PC-3 (cell line): ENCODE measurements around the gene TEKT3. TPM values are rescaled to one million over a fixed set of nuclear protein-coding genes. Genes with fewer than 3 reads are reported as not detected.

Experiments used
- ATAC-seq: fragments of 200-7000 bp; cut with Tn5 transposase; 2 replicates; pipeline ENCODE4 v1.9.1; 2020; ENCODE audit warnings: mild to moderate bottlenecking, moderate library complexity
- BruUV-seq: library from RNA; stranded (reverse); fragments of 400-500 nt; replicated peaks from 2 replicates; lab custom pipeline; 2021; lab: Mats Ljungman, UMichigan
- CTCF ChIA-PET: fragments of 300-600 bp; sonication (Branson Sonifier 250); formaldehyde crosslinking; loops from one replicate; lab custom pipeline; 2022; ENCODE audit warnings: antibody characterized with exemption; lab: Charles Lee
- POLR2A ChIA-PET: fragments of 300-600 bp; sonication (Branson Sonifier 250); formaldehyde crosslinking; loops from one replicate; lab custom pipeline; 2022; ENCODE audit warnings: antibody characterized with exemption; ENCODE audit not compliant: unreplicated experiment; lab: Charles Lee
- DNase-seq: peaks from one replicate; pipeline ENCODE4 v3.0.0-alpha.2; 2015
- H2AFZ ChIP-seq: fragments of 300-600 bp; sonication (generic); 2 replicates; pipeline ENCODE4 v1.6.0; 2016; ENCODE audit warnings: antibody characterized with exemption, low read length
- H3F3A ChIP-seq: fragments of 300-600 bp; sonication (generic); one replicate; pipeline ENCODE4 v1.6.0; 2017; ENCODE audit warnings: antibody characterized with exemption, low read length, control low read depth, mild to moderate bottlenecking; ENCODE audit not compliant: unreplicated experiment
- H3K27ac ChIP-seq: fragments of 300-600 bp; sonication (generic); 2 replicates; pipeline ENCODE4 v1.5.1; 2016; ENCODE audit warnings: mild to moderate bottlenecking, low read length
- H3K27me3 ChIP-seq: fragments of 300-600 bp; sonication (generic); 2 replicates; pipeline ENCODE4 v1.6.1; 2016; ENCODE audit warnings: low read length, mixed read lengths
- H3K36me3 ChIP-seq: fragments of 300-600 bp; sonication (generic); 2 replicates; pipeline ENCODE4 v1.6.1; 2016; ENCODE audit warnings: low read depth, mixed run types, low read length, mixed read lengths
- H3K4me1 ChIP-seq: fragments of 300-600 bp; sonication (generic); 2 replicates; pipeline ENCODE4 v1.5.1; 2016; ENCODE audit warnings: low read length; ENCODE audit not compliant: insufficient read depth
- H3K4me2 ChIP-seq: fragments of 300-600 bp; sonication (generic); 2 replicates; pipeline ENCODE4 v1.6.0; 2016; ENCODE audit warnings: low read length
- H3K4me3 ChIP-seq: fragments of 300-600 bp; sonication (generic); 2 replicates; pipeline ENCODE4 v1.5.1; 2016; ENCODE audit warnings: mild to moderate bottlenecking, low read length, mixed read lengths
- H3K79me2 ChIP-seq: fragments of 300-600 bp; sonication (generic); 2 replicates; pipeline ENCODE4 v1.6.1; 2017; ENCODE audit warnings: low read length, mixed read lengths
- H3K9ac ChIP-seq: fragments of 300-600 bp; sonication (generic); 2 replicates; pipeline ENCODE4 v1.6.0; 2016; ENCODE audit warnings: mild to moderate bottlenecking, low read length
- H3K9me2 ChIP-seq: fragments of 300-600 bp; sonication (generic); replicated peaks from 2 replicates; pipeline ENCODE4 v1.6.1; 2016; ENCODE audit warnings: mixed run types, low read length, mixed read lengths
- H3K9me3 ChIP-seq: fragments of 300-600 bp; sonication (generic); 2 replicates; pipeline ENCODE4 v1.6.1; 2016; ENCODE audit warnings: low read length, mixed read lengths
- H4K20me1 ChIP-seq: fragments of 300-600 bp; sonication (generic); 2 replicates; pipeline ENCODE4 v1.6.1; 2016; ENCODE audit warnings: low read length, mixed read lengths
- EZH2 ChIP-seq: fragments of 300-600 bp; sonication (generic); IDR thresholded peaks from one replicate; pipeline ENCODE4 v1.6.1; 2017; ENCODE audit warnings: antibody characterized with exemption, mild to moderate bottlenecking, low read length; ENCODE audit not compliant: unreplicated experiment
- EZH2phosphoT487 ChIP-seq: fragments of 300-600 bp; sonication (generic); IDR thresholded peaks from 2 replicates; pipeline ENCODE4 v1.6.1; 2018; ENCODE audit warnings: mild to moderate bottlenecking, antibody characterized with exemption, low read length, borderline replicate concordance
- intact Hi-C: fragments of 100-400 bp; cut with micrococcal nuclease; formaldehyde crosslinking; loops from 2 replicates; pipeline ENCODE4 v1.9.0; 2023
- total RNA-seq: library from RNA; depleted of rRNA; stranded (reverse); fragments of >200 nt; gene quantifications from 2 replicates; pipeline ENCODE4 v1.2.3, GENCODE V29; 2014
- TF ChIP-seq, protein P1 (sequence below): fragments of 300-600 bp; sonication (generic); conservative IDR thresholded peaks from 2 replicates; pipeline ENCODE4 v1.5.1; 2017; ENCODE audit warnings: antibody characterized with exemption, low read depth, mild to moderate bottlenecking, low read length

Gene TEKT3
- total RNA-seq, 1 experiment from 2014 or later = not detected

DNA sequence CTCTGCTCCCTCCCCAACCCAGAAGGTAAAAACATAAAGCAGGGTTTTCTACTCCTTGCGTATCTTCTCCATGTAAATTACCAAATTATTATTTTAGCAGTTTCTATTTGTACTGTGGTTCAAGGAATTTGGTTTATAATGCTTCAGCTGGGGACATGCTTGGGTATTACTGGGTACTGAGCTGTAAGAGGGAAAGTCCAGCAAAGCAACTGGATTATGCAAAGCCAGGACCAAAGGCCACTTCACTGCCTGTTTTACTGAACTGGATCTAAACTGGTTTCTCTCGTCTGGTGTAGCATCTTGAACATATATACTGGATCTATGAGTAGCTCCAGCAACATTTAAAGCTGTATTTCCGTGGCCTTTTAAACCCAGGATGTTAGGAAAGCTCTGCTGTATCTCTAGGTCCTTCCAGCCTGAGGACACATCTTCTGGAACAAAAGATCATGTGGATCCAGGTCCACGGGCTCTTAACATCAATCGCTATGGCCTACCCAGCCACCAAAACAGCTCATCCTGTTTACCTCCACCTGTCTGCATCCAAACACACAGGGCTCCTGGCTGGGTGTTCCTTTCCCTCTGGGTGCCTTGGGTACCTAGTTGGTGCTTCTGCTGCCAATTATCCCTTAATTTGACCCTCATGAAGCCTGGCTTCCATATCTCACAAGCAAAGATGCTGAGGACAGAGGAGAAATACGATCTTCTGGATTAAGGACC lies 83.4 kb downstream of the TEKT3 start:
- ATAC-seq = no peak
- Histone ChIP-seq H3K4me2 (peak overlapping the region; percentile 97), H3K79me2 (peaks cover 71% of the 10 kb centered on the region), H3K36me3 (peaks cover 45% of the 10 kb centered on the region), H2AFZ (no peak overlapping the region), H3K9me3 (no peaks in the 10 kb centered on the region), H3K9ac (peak overlapping the region; percentile 59), H3K4me1 (peaks cover 44% of the 10 kb centered on the region), H3K4me3 (peak overlapping the region; percentile 90), H3K9me2 (no peaks in the 10 kb centered on the region), H4K20me1 (peaks cover 14% of the 10 kb centered on the region), H3K27me3 (no peaks in the 10 kb centered on the region), H3K27ac (peak overlapping the region; percentile 83), H3F3A (peaks cover 9% of the 10 kb centered on the region)
- intact Hi-C loops = loop anchor here (1.0 kb wide), 1 partner anchor 245 kb away; no protein-coding TSS in a partner anchor
- DNase-seq = peak; percentile 52
- POLR2A ChIA-PET = no interaction called here
- no TSS peak for BruUV-seq
- TF ChIP-seq EZH2phosphoT487 (no peak), EZH2 (no peak)
- TF ChIP-seq, protein P1, sequence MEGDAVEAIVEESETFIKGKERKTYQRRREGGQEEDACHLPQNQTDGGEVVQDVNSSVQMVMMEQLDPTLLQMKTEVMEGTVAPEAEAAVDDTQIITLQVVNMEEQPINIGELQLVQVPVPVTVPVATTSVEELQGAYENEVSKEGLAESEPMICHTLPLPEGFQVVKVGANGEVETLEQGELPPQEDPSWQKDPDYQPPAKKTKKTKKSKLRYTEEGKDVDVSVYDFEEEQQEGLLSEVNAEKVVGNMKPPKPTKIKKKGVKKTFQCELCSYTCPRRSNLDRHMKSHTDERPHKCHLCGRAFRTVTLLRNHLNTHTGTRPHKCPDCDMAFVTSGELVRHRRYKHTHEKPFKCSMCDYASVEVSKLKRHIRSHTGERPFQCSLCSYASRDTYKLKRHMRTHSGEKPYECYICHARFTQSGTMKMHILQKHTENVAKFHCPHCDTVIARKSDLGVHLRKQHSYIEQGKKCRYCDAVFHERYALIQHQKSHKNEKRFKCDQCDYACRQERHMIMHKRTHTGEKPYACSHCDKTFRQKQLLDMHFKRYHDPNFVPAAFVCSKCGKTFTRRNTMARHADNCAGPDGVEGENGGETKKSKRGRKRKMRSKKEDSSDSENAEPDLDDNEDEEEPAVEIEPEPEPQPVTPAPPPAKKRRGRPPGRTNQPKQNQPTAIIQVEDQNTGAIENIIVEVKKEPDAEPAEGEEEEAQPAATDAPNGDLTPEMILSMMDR = no peak
- CTCF ChIA-PET = interaction anchor here (0.6 to 2.7 kb wide), 3 partner anchors 10 to 245 kb away, joined by 3 to 15 read pairs (median 6); no protein-coding TSS in a partner anchor

DNA sequence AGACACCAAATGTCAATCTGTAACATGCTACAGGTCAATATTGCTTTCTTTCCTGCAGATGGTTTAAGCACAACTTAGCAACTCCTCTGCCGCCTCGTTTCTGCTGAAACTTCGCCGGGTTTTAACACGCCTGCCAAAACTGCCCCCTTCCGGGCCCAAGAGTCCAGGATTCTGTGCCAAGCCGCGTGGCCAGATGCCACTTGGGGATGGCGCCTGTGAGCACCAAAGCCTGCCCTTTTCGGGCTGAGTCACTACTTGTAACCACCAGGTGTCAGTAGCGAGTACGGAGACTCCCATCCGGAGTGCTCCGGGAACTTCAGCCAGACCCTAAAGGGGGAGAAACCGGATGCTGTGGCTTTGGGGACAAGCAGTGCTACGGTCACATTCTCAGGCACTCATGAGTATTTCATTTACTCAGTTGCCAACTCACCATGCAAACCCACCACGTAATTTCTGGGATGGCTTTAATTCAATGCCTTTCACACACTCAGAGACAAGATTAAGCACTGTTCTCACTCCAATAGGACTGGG lies 84.1 kb downstream of the TEKT3 start:
- no peaks in the 10 kb centered on the region for H3K9me3 ChIP-seq
- H4K20me1 ChIP-seq = peaks cover 14% of the 10 kb centered on the region
- peaks cover 40% of the 10 kb centered on the region for H3K4me1 ChIP-seq
- H3K4me3 ChIP-seq = peak overlapping the region; percentile 90
- peak; percentile 42 for ATAC-seq
- H2AFZ ChIP-seq = peak overlapping the region; percentile 20; the same call in 1 of the 2 replicates
- H3K4me2 ChIP-seq = peak overlapping the region; percentile 97
- CTCF ChIA-PET = interaction anchor here (1.5 to 2.7 kb wide), 2 partner anchors 9 to 246 kb away, joined by 6 to 15 read pairs; no protein-coding TSS in a partner anchor
- intact Hi-C loops = loop anchor here (1.0 kb wide), 1 partner anchor 246 kb away; no protein-coding TSS in a partner anchor
- no peaks in the 10 kb centered on the region for H3K9me2 ChIP-seq
- POLR2A ChIA-PET = no interaction called here
- peak overlapping the region; percentile 83 for H3K27ac ChIP-seq
- TF ChIP-seq EZH2 (no peak), EZH2phosphoT487 (no peak)
- TF ChIP-seq, protein P1 = peak; percentile 98
- peaks cover 51% of the 10 kb centered on the region for H3K36me3 ChIP-seq
- H3K27me3 ChIP-seq = no peaks in the 10 kb centered on the region
- BruUV-seq = no TSS peak
- H3F3A ChIP-seq = peaks cover 9% of the 10 kb centered on the region
- H3K79me2 ChIP-seq = peaks cover 71% of the 10 kb centered on the region
- peak; percentile 99 for DNase-seq
- H3K9ac ChIP-seq = peak overlapping the region; percentile 59
